ENCODE measurements around the gene OR10A3.

Gene OR10A3

GRCh38 chr11:7977232-7977917 is 35.9 kb upstream of the OR10A3 start:
- TF ChIP-seq CTCF (IDR thresholded peaks at IDR 0.05; ENCODE audit: low read length, missing control alignments), result no peak
- no peak overlapping the region for H3K4me3 ChIP-seq (replicated peaks; ENCODE audit: low read depth, low read length)
- DNase-seq (ENCODE audit: low read depth), result peak; percentile 77

GRCh38 chr11:7974668-7975067 is 33.2 kb upstream of the OR10A3 start:
- no peak overlapping the region for H3K4me3 ChIP-seq (replicated peaks; ENCODE audit: low read depth, low read length)
- TF ChIP-seq CTCF (IDR thresholded peaks at IDR 0.05; ENCODE audit: low read length, missing control alignments), result no peak
- no peak for DNase-seq (ENCODE audit: low read depth)

GRCh38 chr11:7973011-7973410 is 31.5 kb upstream of the OR10A3 start:
- no peak for TF ChIP-seq CTCF (IDR thresholded peaks at IDR 0.05; ENCODE audit: low read length, missing control alignments)
- no peak for DNase-seq (ENCODE audit: low read depth)
- H3K4me3 ChIP-seq (replicated peaks; ENCODE audit: low read depth, low read length), result no peak overlapping the region

DNA sequence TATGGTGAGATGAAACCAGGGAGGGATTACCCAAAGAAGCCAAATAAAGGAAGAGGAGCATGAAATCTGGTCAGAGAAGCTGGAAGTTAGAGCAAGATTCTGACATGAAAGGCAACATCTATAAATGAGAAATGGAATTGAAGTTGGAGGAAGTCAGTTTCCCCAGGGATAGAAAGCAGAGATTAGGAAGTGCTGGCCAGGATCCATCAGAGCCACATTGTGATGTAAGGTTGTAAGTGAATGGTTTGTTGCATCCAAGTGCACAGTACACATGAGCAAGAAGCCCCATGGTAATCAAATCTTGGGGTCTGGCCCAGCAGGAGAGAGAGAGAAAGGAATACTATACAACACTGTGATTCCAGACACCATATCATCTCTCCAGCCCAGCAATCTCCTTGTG is 30.3 kb upstream of the OR10A3 start:
- DNase-seq (ENCODE audit: low read depth), result peak; percentile 33
- no peak for TF ChIP-seq CTCF (IDR thresholded peaks at IDR 0.05; ENCODE audit: low read length, missing control alignments)

GRCh38 chr11:7969756-7970646 is 28.5 kb upstream of the OR10A3 start:
- TF ChIP-seq CTCF (IDR thresholded peaks at IDR 0.05; ENCODE audit: low read length, missing control alignments), result no peak
- no peak for DNase-seq (ENCODE audit: low read depth)
- no peak overlapping the region for H3K4me3 ChIP-seq (replicated peaks; ENCODE audit: low read depth, low read length)

More for the DNA sequence above, 30.3 kb upstream of the OR10A3 start:
- no peak overlapping the region for H3K4me3 ChIP-seq (replicated peaks; ENCODE audit: low read depth, low read length)

GRCh38 chr11:7968686-7969085 is 27.2 kb upstream of the OR10A3 start:
- no peak for TF ChIP-seq CTCF (IDR thresholded peaks at IDR 0.05; ENCODE audit: low read length, missing control alignments)
- DNase-seq (ENCODE audit: low read depth), result no peak
- H3K4me3 ChIP-seq (replicated peaks; ENCODE audit: low read depth, low read length), result no peak overlapping the region

Data from fibroblast of pulmonary artery (primary cell).